ENCODE data around the gene FRMPD2.

GRCh38 chr10:48251152-48251524 is 23.4 kb downstream of the FRMPD2 start:
- TF ChIP-seq EZH2phosphoT487 (IDR thresholded peaks at IDR 0.05; ENCODE audit: borderline replicate concordance, low read length) (no peak), CTCF (IDR thresholded peaks at IDR 0.05; ENCODE audit: low read depth, low read length, poor library complexity, severe bottlenecking) (no peak)

All from DOHH2 (cell line).